ENCODE data around the gene PTPRN2.
"Not testable (repeated sequence)": the region's sequence is repeated elsewhere in the genome, so short reads cannot be mapped to it uniquely, and the experiment has no call there.

PTPRN2 gene

DNA sequence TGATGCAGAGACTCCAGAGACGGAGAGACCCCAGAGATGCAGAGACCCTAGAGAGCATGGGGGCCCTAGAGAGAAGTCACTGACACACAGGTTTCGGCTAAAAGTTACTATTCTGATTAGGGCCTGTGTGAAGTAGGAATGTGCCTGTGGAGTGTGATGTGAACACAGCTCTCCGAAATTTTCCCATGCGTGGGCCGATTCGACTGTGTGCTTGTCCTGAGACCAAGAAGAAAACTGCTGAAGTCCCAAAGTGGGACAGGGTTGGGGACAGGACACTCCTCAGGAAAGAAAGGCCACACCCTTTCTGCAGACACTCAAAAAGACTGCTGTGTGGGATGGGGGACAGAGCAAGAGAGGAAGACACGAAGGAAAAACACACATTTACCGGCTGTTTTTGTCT is 533.5 kb downstream of the PTPRN2 start:
- no peak for DNase-seq

- DNase-seq, result no peak
Observed at GRCh38 chr7:158053183-158053915, 534.3 kb downstream of the PTPRN2 start.

DNA sequence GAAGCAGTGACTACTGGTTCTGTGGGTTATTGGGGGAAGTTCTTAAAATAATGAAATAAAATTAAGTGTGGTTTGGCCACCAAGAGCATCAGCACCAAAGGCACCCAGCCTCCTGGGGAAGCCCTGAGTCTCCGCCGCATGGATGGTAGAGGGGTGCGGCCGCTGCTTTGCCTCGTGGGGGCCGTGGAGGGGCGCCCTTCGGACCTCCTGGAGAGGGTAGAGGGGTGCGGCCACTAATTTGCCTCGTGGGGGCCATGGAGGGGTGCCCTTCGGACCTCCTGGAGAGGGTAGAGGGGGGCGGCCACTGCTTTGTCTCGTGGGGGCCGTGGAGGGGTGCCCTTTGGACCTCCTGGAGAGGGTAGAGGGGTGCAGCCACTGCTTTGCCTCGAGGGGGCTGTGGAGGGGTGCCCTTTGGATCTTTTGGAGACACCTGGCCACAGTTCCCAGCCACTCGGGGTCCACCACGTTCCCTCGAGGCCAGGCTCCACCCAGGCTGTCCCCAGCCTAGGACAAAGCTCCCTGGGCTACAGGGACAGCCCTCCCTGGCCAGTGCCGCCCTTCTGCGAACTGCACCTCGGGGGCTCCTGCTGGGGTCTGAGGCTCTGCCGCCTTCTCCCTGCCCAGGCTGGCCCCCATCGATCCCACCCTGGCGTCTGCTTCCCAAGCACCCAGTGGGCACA is 535.1 kb downstream of the PTPRN2 start:
- DNase-seq, result no peak

DNA sequence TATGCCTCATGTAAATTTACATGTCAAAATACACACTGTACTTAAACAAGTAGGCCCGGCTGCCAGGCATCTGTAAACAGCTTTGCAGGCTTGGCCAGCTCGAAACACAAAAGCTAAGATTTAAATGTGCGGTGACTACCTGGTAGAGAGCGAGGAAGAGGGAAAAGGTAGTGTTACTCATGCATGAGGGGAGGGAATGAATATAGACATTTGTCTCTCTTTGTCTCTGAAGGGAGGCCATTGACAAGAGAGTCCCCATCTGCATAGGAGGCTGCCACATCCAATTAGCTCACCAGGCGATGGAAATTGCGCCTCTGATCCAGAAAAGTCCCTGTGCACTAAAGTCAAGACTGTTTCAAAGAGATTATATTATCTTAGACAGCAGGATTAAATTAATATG is 535.8 kb downstream of the PTPRN2 start:
- no peak for DNase-seq

DNA sequence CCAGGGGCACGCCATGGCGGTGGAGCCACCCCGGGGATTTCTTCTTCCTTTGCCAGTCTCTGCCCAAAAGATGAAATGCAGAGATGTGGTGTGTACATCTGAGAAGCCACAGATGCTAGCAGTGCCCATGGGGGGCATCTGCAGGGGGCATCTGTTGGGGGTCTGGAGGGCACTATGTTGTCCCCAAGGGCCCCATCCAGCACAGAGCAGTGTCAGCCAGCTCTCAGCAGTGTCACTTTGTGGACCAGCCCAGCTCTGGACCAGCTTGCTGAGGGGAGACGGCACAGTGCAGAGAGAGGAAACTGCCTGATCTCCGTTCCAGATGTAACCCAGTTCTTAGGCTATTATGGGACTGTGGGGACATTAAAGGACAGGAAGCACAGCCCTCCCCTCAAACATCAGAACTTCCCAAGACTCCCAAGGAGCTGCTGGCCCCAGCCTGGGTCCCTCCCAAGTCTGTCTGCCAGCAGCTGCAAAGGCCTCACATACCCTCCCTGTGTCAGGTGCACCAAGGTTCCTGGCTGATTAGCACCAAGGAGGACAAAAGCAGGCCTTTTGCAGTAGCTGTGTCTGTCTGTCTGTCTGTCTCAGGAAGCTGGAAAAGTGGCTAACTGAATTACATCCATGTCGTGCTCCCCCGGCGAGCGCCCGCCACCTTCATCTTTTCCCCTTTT is 536.5 kb downstream of the PTPRN2 start:
- DNase-seq, result no peak

DNA sequence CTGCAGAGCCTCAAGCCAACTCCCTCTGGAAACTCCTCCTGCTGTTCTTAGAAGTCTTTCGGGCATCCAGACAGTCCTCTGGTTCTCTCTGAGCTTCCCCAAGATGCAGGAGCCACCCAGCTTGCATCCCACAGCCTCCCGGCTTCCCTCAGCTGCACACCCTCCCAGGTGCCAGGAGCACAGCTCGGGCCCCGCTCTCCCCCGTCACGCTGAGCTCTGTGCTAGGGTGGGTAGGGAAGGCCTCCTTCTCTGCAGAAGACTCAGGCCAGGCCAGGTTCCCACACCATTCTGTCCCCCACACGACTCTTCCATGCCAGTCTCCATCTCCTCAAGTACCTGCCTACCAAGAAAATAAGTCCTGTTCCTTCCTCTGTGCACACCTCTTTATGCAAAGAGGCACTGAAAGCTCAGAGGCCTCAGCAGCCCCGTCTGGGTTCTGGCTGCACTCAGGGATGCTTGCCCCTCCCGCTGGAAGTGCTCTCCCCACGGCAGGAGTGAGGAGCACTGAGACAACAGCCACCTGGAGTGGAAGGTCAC is 537.1 kb downstream of the PTPRN2 start:
- DNase-seq, result no peak

DNA sequence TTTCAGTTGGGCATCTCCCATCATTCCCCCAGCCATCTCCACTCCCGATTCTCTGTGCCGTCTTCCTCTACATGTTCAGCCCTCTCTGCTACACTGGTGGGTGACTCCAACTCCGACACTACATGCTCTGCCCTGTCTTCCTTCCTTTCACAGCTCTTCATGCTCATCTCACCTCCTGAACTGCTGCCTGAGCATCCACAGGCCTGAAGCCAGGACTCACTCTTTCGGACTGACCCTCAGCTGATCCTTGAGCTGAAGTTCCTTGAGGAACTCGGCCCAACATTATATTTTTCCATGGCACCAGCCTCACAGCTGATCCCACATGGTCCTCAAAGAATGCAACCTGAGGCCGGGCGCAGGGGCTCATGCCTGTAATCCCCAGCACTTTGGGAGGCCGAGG is 538.4 kb downstream of the PTPRN2 start:
- no peak for DNase-seq

DNA sequence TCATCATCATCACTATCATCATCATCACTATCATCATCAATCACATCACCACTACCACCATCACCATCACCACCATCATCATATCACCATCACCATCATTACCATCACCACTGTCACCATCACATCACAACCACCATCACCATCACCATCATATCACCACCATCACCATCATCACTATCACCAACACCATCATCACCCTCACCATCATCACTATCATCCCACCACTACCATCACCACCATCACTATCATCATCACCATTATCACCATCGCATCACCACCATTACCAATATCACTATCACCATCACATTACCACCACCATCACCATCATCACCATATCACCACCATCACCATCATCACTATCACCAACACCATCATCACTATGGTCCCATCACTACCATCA is 539.1 kb downstream of the PTPRN2 start:
- DNase-seq, result no peak

DNA sequence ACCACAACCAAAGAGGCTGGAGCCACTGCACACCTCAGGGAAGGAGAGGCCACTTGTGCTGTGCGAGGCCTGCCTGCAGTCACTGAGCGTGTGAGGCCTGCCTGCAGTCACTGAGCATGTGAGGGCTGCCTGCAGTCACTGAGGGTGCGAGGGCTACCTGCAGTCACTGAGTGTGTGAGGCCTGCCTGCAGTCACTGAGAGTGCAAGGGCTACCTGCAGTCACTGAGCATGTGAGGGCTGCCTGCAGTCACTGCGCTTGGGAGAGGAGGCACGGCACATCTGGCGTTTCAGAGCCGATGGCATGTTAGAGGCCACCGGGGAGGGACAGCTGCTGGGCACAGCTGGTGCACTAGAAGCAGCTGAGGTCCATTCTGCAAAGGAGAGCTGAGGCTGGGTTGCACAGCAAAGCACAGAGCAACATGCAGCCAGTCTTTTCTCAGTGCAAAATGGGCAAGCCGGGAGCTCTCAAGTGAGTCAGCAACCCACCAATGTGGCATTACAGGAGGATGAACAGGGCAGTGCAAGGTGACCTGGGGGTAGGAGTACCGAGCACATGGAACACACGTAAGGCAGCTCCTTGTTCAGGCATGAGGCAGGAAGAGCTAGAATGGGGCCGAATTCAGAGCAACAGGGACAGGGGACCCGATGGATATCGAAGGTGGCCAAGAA is 540.1 kb downstream of the PTPRN2 start:
- no peak for DNase-seq

GRCh38 chr7:158046246-158046645 is 541.4 kb downstream of the PTPRN2 start:
- not testable (repeated sequence) for DNase-seq

DNA sequence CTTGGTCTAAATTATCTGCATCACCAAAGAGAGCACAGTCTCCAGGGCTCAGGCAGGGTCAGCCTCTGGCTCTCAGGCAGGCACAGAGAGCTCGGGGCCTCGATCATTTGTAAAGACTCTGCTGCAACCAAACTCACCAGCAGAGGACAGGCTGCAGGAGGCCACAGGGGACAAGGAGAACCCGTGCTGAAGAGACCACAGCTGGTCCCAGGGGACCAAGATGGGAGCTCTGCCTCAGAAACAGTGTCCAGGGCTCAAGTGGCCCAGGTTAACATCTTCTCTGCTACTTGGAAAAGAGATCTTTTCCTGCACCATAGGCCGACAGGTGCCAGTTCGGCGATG is 543.2 kb downstream of the PTPRN2 start:
- DNase-seq, result no peak

GRCh38 chr7:158043551-158044481 is 543.8 kb downstream of the PTPRN2 start:
- no peak for DNase-seq

- DNase-seq, result no peak
Observed at GRCh38 chr7:158042156-158042880, 545.3 kb downstream of the PTPRN2 start.

DNA sequence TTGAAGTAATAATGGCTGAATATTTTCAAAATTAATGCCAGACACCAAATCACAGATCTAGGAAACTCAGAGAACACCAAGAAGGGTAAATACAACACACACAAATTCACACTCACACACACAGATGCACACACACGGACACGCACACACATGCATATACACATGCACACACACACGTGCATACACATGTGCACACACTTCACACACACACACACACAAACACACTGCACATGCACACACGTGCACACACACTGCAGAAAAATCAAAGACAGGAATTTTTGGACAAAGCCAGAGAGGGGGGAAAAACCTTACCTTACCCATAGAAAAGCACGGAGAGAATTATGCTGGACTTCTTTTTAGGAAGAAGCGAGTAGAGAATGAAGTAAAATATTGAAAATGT is 547.4 kb downstream of the PTPRN2 start:
- DNase-seq, result no peak

DNA sequence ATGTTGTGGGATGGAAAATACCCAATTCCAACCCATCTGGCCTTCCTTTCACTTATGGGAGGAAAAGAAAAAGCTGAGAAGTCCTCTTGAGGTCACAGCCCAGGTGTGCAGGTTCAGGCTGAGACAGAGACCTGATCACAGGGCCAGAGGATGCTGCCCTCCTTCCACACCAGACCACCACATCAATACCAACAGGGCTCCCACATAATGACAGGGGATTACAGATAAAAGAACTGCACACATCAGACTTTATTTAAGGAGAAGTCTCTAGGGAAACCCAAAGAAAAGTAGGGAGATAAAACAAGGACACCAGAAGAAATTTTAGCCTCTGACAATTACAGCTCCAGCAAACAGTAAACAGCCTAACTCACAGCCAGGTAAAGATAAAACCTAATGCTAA is 548.4 kb downstream of the PTPRN2 start:
- DNase-seq, result no peak

GRCh38 chr7:158037211-158037610 is 550.4 kb downstream of the PTPRN2 start:
- DNase-seq, result no peak

GRCh38 chr7:158035343-158035742 is 552.3 kb downstream of the PTPRN2 start:
- no peak for DNase-seq

DNA sequence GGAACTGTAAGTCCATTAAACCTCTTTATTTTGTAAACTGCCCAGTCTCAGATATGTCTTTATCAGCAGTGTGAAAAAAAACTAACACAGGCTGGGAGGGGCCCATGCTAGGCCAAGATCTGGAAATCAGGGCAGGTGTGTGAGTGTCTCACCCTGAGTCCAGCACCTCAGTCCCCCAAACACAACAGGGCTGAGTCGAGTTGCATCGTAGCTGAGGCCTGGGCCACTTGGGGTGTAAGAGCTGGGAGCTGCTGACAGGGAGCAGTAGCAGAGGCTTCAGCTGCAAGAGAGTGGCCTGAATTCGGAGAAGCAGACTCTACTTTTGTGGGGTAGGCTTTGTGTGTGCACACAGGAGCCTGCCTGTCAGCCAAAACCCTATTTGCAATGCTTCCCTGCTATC is 553.1 kb downstream of the PTPRN2 start:
- no peak for DNase-seq

DNA sequence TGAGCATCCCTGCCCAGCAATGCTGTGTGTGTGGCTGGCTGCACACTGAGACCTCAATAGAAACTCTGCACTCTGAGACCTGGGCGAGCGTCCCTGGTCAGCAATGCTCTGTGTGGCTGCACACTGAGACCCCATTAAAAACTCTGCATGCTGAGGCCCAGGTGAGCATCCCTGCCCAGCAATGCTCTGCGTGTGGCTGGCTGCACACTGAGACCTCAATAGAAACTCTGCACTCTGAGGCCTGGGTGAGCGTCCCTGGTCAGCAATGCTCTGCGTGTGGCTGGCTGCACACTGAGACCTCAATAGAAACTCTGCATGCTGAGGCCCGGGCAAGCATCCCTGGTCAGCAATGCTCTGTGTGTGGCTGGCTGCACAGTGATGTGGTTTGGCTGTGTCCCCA is 553.7 kb downstream of the PTPRN2 start:
- DNase-seq, result not testable (repeated sequence)

GRCh38 chr7:158033196-158033595 is 554.4 kb downstream of the PTPRN2 start:
- DNase-seq, result no peak

DNA sequence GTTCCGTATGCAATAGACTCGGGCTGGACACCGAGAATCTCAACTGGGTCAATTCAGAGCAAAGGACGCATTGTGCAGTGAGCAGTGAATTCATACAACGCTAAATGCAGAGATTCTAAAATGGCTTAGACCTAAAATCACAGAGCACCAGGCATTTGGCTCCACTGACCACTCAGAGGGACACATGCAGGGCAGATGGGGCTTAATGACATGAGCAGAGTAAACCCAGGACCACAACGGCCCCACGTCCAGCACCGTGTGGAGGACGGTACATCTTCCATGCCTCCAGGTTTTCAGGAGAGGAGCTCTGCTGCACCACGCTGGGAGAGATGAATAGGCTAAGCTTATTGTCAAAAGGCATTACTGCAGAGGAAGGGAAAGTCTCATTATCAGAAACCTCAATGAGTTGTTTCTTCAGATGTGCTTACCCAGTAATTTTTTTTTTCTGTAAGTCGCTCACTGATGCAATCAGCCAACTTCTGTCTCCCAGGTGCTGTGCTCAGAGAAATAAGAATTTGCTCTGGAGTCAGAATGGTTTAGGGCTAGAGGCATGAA is 555.0 kb downstream of the PTPRN2 start:
- DNase-seq, result no peak

Data from NCI-H510A (cell line).